Retina (tissue), 1 donor: ENCODE data around the gene CKS1B.

ENCODE experiments used
- DNase-seq: peaks from one replicate; pipeline ENCODE4 v3.0.0-alpha.2; 2016

Gene CKS1B

GRCh38 chr1:155003227-155003765 is 28.8 kb downstream of the CKS1B start:
- peak; percentile 72 for DNase-seq

GRCh38 chr1:155003766-155004351 is 29.4 kb downstream of the CKS1B start:
- DNase-seq = peak; percentile 55

DNA sequence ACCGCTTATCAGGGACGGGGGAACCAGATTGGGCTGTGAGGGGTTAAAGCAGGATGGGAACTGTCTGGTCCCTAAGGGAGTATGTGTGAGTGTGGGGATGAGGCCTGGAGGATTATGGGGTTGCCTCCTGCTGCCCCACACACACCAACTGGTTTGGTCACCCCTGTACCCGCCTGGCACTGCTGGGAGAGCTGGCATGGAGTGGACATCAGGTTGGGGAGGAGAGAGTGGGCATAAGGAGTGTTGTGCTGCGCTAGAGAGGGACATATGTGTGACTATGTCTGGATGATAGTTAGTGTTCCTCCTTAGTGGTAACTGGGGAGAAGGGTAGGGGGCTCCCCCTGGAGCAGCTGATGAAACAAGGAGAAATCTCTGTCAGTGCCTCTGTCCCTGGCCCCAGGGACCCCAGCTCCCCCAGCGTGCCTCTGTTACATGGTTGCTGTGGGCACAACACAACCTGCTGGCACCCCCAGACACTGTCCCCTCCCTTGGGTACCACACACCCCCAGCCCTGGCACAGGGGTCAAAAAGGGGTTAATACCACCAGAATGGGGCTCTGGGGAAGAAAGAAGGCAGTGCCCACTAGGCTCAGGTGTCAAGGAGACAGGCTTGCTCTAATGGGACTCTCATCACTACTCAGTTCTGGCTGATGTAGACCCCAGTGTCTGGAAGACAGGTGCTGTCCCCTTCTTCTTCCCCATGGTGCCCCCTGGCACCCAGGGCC is 30.0 kb downstream of the CKS1B start:
- DNase-seq = no peak

DNA sequence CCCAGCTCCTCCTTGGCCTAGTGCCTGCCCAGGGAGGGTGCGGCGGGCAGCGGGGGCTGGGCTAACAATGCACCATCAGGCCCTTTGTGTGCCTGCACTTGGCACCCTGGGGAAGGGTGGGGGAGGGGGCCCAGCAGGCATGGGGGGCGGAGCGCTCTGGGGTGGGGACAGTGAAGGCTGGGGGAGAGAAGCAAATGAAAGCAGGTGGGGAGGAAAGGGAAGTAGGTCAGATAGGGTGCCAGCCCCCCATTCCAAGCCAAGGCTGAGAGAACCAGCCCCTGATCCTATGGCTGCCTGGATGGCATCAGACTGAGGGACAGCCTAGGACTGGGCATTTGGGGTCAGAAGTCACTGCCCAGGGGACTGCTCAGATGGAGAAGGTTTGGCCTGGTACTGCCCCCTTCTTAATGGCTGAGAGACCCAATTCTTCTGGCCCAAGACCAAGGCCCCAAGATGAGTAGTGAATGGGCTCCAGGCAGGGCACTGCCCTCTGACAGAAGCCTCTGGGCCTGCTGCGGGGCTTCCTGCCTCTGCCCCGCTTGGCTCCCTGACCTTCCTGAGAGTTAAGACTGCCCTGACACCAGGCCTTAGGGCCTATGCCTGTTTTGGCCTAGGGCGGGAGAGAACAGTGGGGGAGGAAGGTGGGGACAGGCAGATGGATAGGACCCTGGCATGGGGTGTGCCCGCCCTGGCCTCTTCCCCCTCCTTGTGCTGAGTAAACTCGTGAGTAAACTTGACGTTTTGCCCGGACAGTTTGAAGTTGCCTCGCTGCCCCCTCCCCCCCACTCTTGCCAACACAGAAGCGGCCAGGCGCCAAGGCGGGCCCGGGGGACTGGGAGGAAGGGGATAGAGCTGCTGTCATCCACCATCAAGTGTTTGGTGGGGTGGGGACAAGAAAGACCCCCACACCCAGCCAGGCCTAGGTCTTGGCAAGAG is 30.9 kb downstream of the CKS1B start:
- no peak for DNase-seq

DNA sequence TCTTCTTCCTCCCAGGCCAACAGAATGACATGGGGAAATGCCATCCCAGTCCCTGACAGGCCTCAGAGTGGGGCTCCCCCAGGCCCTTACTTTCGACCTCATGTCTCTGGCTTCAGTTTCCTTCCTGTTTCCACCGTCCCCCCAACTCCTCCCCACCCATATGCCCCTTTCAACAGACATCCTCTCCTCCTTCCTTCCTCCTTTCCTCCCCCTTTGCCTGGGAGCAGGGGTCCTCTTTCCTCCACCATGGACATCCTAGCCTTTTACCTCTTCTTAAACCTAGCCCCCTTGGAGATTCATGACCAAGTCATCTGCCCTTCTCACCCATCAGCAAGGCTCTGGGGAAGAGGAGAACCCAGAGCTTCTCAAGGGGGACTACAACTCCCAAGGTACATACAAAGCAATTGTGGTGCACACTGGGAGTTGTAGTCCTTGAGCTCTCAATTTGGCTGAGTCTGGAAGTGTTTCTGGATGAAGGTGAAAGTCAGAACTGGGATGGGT is 32.2 kb downstream of the CKS1B start:
- no peak for DNase-seq

- no peak for DNase-seq
Measured at GRCh38 chr1:155007251-155007828, 32.9 kb downstream of the CKS1B start.

GRCh38 chr1:155008015-155008941 is 33.8 kb downstream of the CKS1B start:
- no peak for DNase-seq

DNA sequence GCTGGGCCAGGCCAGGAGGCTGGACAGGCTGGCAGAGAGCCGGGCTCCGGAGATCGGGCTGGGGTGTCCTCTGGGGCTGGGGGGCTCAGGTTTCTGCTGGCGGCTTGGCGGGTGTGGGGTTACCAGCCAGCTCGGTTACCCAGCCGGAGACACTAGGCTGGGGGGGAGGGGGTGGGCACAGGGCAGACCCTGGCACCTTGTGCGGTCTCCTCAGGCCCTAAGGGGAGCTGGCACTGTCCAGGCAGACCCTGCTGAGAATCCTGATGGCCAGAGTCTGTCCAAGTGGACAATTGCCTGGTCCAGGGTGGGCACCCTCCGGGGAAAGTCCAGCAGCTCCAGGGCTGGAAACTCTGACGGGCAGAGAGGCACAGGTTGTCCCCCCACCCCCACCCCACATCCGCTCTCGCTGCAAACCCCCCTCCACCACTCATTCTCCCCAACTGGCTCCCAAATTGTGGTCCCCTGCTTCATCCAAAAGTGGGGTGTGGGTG is 34.8 kb downstream of the CKS1B start:
- DNase-seq = no peak

GRCh38 chr1:155009742-155010141 is 35.3 kb downstream of the CKS1B start:
- DNase-seq = no peak

- no peak for DNase-seq
Measured at GRCh38 chr1:155010211-155010918, 35.9 kb downstream of the CKS1B start.

- DNase-seq = no peak
Measured at GRCh38 chr1:155011004-155011416, 36.5 kb downstream of the CKS1B start.

- DNase-seq = no peak
Measured at GRCh38 chr1:155011437-155012025, 37.0 kb downstream of the CKS1B start.

DNA sequence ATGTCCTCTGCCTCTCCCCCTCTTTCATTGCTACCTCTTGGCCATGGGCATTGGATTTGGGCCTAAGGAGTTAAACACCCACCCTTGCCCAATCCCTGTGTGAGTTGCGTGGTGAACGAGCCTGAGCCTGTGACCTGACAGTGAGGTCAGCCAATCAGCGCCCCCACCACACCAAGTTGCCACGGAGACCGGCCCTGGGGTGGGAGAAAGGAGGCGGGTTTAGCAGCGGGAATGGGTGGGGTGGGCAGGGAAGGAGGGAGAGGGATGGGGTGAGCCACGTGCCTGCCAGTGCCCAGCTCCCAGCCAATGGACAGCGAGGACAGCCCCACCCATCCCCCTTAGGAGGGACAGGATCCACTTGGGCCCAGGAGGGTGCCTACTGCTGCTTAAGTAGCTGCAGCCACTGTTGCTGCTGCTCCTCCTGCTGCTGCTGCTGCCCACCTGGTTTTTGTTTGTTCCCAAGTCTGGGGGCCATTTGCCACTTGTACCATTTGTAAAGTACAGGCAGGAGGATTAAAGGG is 37.6 kb downstream of the CKS1B start:
- peak; percentile 76 for DNase-seq

GRCh38 chr1:155012776-155013602 is 38.5 kb downstream of the CKS1B start:
- DNase-seq = no peak

DNA sequence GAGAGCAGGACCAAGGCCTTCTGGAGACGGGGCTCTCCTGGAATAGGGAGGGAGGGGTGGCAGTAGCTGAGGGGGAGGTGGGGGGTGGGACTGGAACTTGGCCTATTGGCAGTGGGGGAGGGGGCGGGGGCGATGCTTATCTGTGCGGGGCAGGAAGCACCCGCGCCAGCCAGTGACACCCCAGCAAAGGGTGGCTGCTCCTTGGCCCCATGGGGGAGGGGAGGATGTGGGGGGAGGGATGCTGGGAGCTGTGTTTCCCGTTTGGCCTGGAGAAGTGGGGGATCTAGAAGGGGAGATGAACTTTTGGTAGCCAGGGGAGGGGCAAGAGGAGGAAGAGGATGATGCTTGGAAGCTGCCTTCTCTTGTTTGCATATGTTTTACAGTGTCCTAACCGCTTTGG is 39.2 kb downstream of the CKS1B start:
- no peak for DNase-seq

- DNase-seq = no peak
Measured at GRCh38 chr1:155014709-155015508, 40.4 kb downstream of the CKS1B start.

GRCh38 chr1:155015527-155016230 is 41.2 kb downstream of the CKS1B start:
- no peak for DNase-seq
